DMS53 (cell line): ENCODE measurements around the gene F5.
"Not testable (repeated sequence)": the region's sequence is repeated elsewhere in the genome, so short reads cannot be mapped to it uniquely, and the experiment has no call there.

ENCODE experiments used
- DNase-seq: peaks from one replicate; lab custom pipeline; 2025; lab: John Stamatoyannopoulos, UW

Gene F5

GRCh38 chr1:169508432-169509338, 77.6 kb downstream of the F5 start:
- peak; percentile 55 for DNase-seq

DNA sequence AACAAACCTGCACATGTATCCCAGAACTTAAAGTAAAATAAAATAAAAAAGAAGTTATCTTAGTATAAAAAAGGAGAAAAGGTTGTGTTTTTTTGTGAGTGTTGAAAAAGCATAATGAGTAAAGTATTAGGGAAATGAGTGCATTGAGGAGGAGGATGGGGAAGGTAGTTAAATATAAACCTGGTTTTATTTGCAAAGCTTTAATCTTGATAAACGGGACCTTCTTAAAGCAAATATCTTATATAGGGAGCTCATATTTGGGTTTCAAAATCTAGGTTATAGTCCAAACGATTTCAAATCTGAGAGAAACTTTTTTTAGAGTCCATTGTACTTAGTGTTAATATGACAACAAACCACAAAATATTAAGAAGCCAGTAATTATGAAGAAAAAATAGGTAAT, 78.9 kb downstream of the F5 start:
- DNase-seq: no peak

DNA sequence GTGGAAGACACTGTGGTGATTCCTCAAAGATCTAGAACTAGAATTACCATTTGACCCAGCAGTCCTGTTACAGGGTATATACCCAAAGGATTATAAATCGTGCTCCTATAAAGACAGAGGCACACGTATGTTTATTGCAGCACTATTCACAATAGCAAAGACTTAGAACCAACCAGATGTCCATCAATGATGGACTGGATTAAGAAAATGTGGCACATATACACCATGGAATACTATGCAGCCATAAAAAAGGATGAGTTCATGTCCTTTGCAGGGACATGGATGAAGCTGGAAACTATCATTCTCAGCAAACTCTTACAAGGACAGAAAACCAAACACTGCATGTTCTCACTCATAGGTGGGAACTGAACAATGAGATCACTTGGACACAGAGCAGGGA, 82.7 kb downstream of the F5 start:
- DNase-seq: not testable (repeated sequence)

- no peak for DNase-seq
Observed at GRCh38 chr1:169499807-169500206, 86.5 kb downstream of the F5 start.

DNA sequence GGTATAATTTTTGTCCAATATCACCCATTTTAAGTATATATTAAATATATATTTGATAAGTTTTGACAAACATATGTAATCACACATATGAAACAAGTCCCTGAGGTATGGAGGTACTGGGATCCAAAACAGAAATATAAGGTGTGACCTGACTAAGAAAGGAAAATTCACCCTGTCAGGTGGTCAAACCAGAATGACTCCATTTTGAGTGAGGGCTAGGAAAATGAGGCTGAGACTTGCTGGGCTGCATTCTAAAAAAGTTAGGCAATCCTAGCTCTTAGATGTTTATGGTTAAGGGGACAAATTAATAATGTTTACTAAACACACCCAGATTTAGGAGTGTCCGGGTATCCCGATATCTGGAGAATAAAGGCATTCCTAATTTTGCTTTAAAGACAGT, 89.0 kb downstream of the F5 start:
- no peak for DNase-seq

DNA sequence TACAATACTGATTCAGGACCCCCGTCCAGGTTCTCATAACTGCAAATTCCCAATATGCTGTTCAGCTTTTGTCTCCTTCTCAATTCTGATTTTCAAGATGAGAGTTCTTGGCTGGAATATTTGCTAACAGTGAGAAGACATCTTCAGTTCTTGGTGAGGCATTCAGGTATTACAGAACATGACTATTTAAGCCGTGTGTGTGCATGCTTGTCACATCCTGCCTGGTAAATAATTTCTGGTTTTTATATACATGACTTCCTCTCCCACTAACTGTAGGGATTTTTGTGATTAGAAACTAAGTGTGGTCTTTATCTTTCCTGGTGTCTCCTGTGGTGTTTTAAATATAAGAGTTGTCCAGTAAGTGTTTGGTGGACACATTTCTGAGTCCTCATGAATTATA, 90.4 kb downstream of the F5 start:
- DNase-seq: no peak

GRCh38 chr1:169495046-169495775, 91.1 kb downstream of the F5 start:
- DNase-seq: no peak

DNA sequence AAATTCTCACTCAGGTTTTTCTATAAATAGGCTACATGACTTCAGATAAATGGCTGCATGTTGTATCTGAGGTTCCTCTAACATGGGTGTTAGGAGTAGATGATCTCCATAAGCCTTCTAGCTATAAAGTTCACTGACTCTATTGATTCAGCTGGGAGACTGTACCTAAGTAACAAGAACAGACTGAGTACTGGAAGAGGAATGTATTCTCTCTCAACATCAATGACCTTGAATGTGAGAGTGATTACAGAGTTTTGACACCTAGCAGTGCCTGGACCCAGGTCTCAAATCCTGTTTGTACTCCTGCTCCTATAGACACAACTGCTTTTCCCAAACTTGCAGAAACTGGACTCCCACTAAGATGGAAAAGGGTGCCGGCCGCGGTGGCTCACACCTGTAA, 91.9 kb downstream of the F5 start:
- no peak for DNase-seq

DNA sequence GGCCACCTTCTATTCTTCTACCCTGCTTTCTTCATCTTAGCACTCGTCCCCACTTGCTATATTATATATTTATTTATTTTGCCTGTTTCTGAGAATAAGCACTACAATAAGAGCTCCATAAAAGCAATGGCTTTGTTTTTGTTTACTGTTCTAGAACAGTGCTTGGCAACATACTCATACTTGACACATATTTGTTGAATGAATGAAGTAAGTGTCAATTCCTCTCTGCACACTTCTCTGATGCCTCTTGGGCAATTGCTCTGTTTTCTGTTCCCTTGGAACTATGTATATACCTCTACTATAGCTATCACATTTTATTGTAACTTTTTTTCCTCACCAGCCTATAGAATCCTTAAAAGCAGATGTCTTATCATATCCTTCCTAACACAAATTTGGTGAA, 93.0 kb downstream of the F5 start:
- peak; percentile 16 for DNase-seq

DNA sequence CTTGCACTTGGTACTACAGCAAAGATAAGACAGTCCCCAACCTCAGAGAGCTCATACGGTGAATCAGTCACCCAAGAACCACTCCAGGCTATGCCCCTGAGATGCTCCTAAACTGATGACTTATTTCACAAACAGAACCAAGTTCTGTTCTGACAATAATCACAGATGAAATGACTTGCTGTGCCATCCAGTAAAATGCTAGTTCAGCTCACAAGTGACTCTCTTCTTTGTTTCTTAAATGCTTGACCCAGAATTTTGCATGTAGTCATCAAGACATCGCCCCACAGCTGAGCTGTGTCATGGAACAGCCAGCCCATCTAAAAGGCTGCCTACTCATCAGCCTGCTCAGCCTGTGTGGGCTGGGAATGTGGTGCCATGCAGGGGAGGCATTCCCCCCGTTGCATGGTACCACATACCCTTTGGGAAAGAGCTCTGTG, 94.4 kb downstream of the F5 start:
- no peak for DNase-seq

DNA sequence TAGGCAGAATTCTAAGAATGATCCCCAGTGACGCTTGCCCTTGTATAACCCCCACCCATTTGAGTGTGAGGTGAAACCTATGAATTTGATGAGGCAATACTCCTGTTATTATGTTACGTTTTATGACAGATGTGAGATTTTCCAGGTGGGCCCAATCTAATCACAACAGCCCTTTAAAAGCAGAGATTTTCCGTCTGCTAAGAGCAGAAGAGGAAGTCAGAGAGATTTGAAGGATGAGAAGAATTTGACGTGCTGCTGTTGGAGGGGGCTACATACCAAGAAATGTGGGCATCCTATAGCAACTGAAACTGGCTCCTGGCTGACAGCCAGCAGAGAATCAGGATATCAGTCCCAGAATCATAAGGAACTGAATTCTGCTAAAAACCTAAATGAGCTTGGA, 98.1 kb downstream of the F5 start:
- peak; percentile 47 for DNase-seq

DNA sequence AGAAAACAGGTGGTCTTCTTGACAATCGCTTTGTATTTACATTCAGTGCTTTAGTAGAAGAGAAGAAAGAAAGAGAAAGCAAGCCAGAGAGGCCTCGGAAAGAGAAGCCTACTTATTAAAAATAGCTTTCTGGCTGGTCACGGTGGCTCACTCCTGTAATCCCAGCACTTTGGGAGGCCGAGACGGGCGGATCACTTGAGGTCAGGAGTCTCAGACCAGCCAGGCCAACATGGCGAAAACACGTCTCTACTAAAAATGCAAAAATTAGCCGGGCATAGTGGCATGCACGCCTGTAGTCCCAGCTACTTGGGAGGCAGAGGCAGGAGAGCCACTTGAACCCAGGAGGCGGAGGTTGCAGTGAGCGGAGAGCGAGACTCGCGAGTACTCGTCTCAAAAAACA, 98.7 kb downstream of the F5 start:
- DNase-seq: peak; percentile 74

GRCh38 chr1:169487133-169487532, 99.1 kb downstream of the F5 start:
- DNase-seq: peak; percentile 81

GRCh38 chr1:169486281-169487051, 99.8 kb downstream of the F5 start:
- peak; percentile 67 for DNase-seq

GRCh38 chr1:169485431-169486280, 100.6 kb downstream of the F5 start, which contains the start of gene SLC19A2:
TSS of gene SLC19A2 (minus strand) at chr1:169485944. CDS start at chr1:169485766, 178 bp downstream.
- peak; percentile 100 for DNase-seq

- DNase-seq: peak; percentile 76
Observed at GRCh38 chr1:169484683-169485430, 101.4 kb downstream of the F5 start.

DNA sequence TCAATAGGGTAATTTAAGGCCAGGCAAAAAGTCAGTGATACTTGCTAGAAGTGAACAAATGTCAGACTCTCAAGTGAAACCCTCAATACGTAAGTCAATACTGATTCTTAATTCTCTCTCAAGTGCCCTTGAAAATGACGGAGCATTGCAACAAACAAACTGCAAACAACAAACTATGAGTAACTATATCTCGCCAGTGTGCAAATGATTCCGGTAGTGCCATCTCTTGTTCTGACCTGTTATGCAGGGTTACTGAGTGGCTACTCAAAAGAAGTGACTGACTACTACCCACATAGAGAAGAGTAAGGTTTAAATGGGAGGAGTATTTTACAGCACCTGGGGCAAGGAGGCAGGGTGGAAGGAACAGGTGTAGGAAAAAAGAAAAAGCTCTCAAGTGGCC, 102.2 kb downstream of the F5 start:
- DNase-seq: peak; percentile 85

- DNase-seq: peak; percentile 48
Observed at GRCh38 chr1:169483500-169483966, 102.7 kb downstream of the F5 start.

GRCh38 chr1:169479363-169480066, 106.8 kb downstream of the F5 start:
- no peak for DNase-seq
